HepG2 (cell line): ENCODE results near the gene ZNF556. TPM values are rescaled to one million over a fixed set of nuclear protein-coding genes. Genes with fewer than 3 reads are reported as not detected.

ENCODE experiments used
- ARID5B ChIP-seq: IDR thresholded peaks from 2 replicates; pipeline ENCODE4 v1.4.0; 2020; ENCODE audit warnings: mild to moderate bottlenecking, missing genetic modification reagents
- CBX1 ChIP-seq: IDR thresholded peaks from one replicate; pipeline ENCODE4 v1.6.1; 2016; ENCODE audit warnings: antibody characterized with exemption, low read depth
- CCAR2 ChIP-seq: fragments of 200-400 bp; formaldehyde crosslinking; optimal IDR thresholded peaks from 2 replicates; pipeline ENCODE3; 2018; ENCODE audit warnings: low read depth, mild to moderate bottlenecking, low read length, moderate library complexity
- HMGA1 ChIP-seq: sonication (generic); formaldehyde crosslinking; conservative IDR thresholded peaks from 2 replicates; pipeline ENCODE4 v1.4.0; 2020; ENCODE audit warnings: missing genetic modification reagents
- HNF4A ChIP-seq: sonication (generic); formaldehyde crosslinking; IDR thresholded peaks from 2 replicates; pipeline ENCODE4 v1.4.0; 2020; ENCODE audit warnings: missing genetic modification reagents
- JUN ChIP-seq: sonication (generic); formaldehyde crosslinking; IDR thresholded peaks from 2 replicates; pipeline ENCODE4 v1.4.0; 2020; ENCODE audit warnings: mild to moderate bottlenecking, missing genetic modification reagents
- NFATC3 ChIP-seq: sonication (generic); formaldehyde crosslinking; IDR thresholded peaks from 2 replicates; pipeline ENCODE4 v1.5.1; 2020; ENCODE audit warnings: mild to moderate bottlenecking, missing genetic modification reagents
- PAF1 ChIP-seq: IDR thresholded peaks from 2 replicates; pipeline ENCODE4 v1.6.1; 2016; ENCODE audit warnings: missing genetic modification reagents, missing compliant biosample characterization
- PRDM10 ChIP-seq: sonication (generic); formaldehyde crosslinking; IDR thresholded peaks from 2 replicates; pipeline ENCODE4 v1.4.0; 2020; ENCODE audit warnings: low read depth, missing genetic modification reagents
- SRSF1 ChIP-seq: fragments of 200-400 bp; formaldehyde crosslinking; optimal IDR thresholded peaks from 2 replicates; pipeline ENCODE3; 2017; ENCODE audit warnings: mild to moderate bottlenecking, low read depth, low read length, moderate library complexity
- STAT5B ChIP-seq: sonication (generic); formaldehyde crosslinking; IDR thresholded peaks from 2 replicates; pipeline ENCODE4 v1.4.0; 2020; ENCODE audit warnings: missing genetic modification reagents
- ZFP82 ChIP-seq: sonication (generic); formaldehyde crosslinking; IDR thresholded peaks from 2 replicates; pipeline ENCODE4 v1.5.1; 2020; ENCODE audit warnings: mild to moderate bottlenecking, missing genetic modification reagents, borderline replicate concordance
- ZNF230 ChIP-seq: sonication (generic); formaldehyde crosslinking; IDR thresholded peaks from 2 replicates; pipeline ENCODE4 v1.4.0; 2020; ENCODE audit warnings: mild to moderate bottlenecking, missing genetic modification reagents
- ZNF343 ChIP-seq: sonication (generic); formaldehyde crosslinking; IDR thresholded peaks from 2 replicates; pipeline ENCODE4 v1.4.0; 2020; ENCODE audit warnings: mild to moderate bottlenecking, missing genetic modification reagents
- ZNF382 ChIP-seq: sonication (generic); formaldehyde crosslinking; IDR thresholded peaks from 2 replicates; pipeline ENCODE4 v1.5.0; 2020; ENCODE audit warnings: missing genetic modification reagents, mild to moderate bottlenecking, borderline replicate concordance
- ZNF503 ChIP-seq: sonication (generic); formaldehyde crosslinking; IDR thresholded peaks from 2 replicates; pipeline ENCODE4 v1.4.0; 2020; ENCODE audit warnings: missing genetic modification reagents
- ZNF790 ChIP-seq: sonication (generic); formaldehyde crosslinking; IDR thresholded peaks from 2 replicates; pipeline ENCODE4 v1.8.0; 2022; ENCODE audit warnings: missing genetic modification reagents, mild to moderate bottlenecking, borderline replicate concordance
- ZSCAN30 ChIP-seq: sonication (generic); formaldehyde crosslinking; IDR thresholded peaks from 2 replicates; pipeline ENCODE4 v1.5.0; 2020; ENCODE audit warnings: mild to moderate bottlenecking, missing genetic modification reagents
- polyA plus RNA-seq, 8 experiments: library from polyadenylated mRNA; depleted of rRNA in 3 of 8; stranded (reverse) in 7 of 8; unstranded in 1 of 8; fragments of >200 nt; fragmentation: Illumina TruSeq in 4 of 8; extraction: Trizol in 4 of 8; gene quantifications; 2 replicates each; pipeline versions ENCODE4 v1.2.1 to v1.2.3, GENCODE V29; 2011 to 2016; ENCODE audit warnings: low read depth in 4 of 8, missing spikeins in 1 of 8, mixed read lengths in 1 of 8; ENCODE audit not compliant: insufficient read depth in 1 of 8
- total RNA-seq, 5 experiments: library from RNA; depleted of rRNA; stranded (reverse); fragments of >200 nt; fragmentation: Illumina TruSeq; extraction: Trizol; gene quantifications; 2 replicates each; pipeline ENCODE4 v1.2.3, GENCODE V29; 2016; ENCODE audit warnings: low read depth in 1 of 5
- TF ChIP-seq, protein P1 (sequence below): sonication (generic); formaldehyde crosslinking; IDR thresholded peaks from 2 replicates; pipeline ENCODE4 v1.5.0; 2020; ENCODE audit warnings: mild to moderate bottlenecking, missing genetic modification reagents, moderate library complexity

The ZNF556 gene
- total and polyA plus RNA-seq, 2 of the 13 experiments (the other 11 are each of a cell fraction or from before 2014, with no cell fraction given), result 4.2 to 28.6 TPM

DNA sequence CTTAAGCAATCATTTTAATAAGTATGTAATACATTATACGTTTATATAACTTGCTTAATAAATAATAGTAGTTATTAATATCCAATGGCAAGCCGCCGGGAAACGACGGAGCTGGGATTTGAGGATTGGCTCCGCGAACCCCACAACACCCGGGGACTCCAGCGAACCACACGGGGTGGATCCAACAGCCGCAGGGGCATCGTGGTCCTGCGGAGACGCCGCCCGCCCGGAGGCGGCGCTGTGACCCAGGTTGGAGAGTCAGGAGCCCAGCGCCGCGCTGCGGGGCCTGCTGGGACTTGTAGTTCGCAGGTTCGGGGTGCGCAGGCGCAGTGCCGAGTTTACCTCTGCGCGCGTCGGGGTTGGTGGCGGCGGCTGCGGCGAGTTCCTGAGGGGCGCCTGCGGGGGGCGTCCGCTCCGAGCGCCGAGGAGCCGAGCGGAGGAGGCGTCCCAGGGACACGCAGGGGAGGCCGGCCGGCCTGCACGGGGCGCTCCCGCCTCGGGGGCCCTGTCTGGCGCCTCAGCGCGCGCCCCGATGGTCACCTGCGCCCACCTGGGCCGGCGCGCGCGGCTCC, 47.5 kb upstream of the ZNF556 start, which contains the start of gene ZNF554 (continued):
- peak; percentile 69; the same call in 1 of the 2 replicates for TF ChIP-seq ARID5B (CRISPR knock-in tag)
- no peak for TF ChIP-seq JUN (CRISPR knock-in tag)
- peak; percentile 41; the same call in 1 of the 2 replicates for TF ChIP-seq PRDM10
- TF ChIP-seq ZNF790 (CRISPR knock-in tag), result no peak
- TF ChIP-seq HNF4A, result peak; percentile 36; the same call in 1 of the 2 replicates
- peak; percentile 76; the same call in 1 of the 2 replicates for TF ChIP-seq ZNF230 (CRISPR knock-in tag)
- TF ChIP-seq ZNF343 (CRISPR knock-in tag), result peak; percentile 78; the same call in 1 of the 2 replicates
- TF ChIP-seq SRSF1, result no peak
- no peak for TF ChIP-seq ZNF382
- no peak for TF ChIP-seq STAT5B (CRISPR knock-in tag)
- TF ChIP-seq HMGA1 (CRISPR knock-in tag), result no peak
- TF ChIP-seq CCAR2, result no peak
- TF ChIP-seq ZFP82 (CRISPR knock-in tag), result no peak; the same call in 1 of the 2 replicates
- no peak for TF ChIP-seq CBX1
- TF ChIP-seq, protein P1, sequence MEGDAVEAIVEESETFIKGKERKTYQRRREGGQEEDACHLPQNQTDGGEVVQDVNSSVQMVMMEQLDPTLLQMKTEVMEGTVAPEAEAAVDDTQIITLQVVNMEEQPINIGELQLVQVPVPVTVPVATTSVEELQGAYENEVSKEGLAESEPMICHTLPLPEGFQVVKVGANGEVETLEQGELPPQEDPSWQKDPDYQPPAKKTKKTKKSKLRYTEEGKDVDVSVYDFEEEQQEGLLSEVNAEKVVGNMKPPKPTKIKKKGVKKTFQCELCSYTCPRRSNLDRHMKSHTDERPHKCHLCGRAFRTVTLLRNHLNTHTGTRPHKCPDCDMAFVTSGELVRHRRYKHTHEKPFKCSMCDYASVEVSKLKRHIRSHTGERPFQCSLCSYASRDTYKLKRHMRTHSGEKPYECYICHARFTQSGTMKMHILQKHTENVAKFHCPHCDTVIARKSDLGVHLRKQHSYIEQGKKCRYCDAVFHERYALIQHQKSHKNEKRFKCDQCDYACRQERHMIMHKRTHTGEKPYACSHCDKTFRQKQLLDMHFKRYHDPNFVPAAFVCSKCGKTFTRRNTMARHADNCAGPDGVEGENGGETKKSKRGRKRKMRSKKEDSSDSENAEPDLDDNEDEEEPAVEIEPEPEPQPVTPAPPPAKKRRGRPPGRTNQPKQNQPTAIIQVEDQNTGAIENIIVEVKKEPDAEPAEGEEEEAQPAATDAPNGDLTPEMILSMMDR (CRISPR knock-in tag), result peak; percentile 97
- TF ChIP-seq ZNF503 (CRISPR knock-in tag), result peak; percentile 79
- no peak for TF ChIP-seq PAF1 (CRISPR knock-in tag)
- no peak for TF ChIP-seq NFATC3
- 0 out of 2 replicates have a peak, but pooled peaks have one; percentile 58 for TF ChIP-seq ZSCAN30 (CRISPR knock-in tag)
